HG03378 (cell line): ENCODE results near the gene RPL26.

Experiments
- ATAC-seq: cut with Tn5 transposase; IDR thresholded peaks from one replicate; pipeline ENCODE4 v1.9.1; 2021; ENCODE audit warnings: mild to moderate bottlenecking, moderate library complexity; ENCODE audit not compliant: unreplicated experiment

The RPL26 gene

DNA sequence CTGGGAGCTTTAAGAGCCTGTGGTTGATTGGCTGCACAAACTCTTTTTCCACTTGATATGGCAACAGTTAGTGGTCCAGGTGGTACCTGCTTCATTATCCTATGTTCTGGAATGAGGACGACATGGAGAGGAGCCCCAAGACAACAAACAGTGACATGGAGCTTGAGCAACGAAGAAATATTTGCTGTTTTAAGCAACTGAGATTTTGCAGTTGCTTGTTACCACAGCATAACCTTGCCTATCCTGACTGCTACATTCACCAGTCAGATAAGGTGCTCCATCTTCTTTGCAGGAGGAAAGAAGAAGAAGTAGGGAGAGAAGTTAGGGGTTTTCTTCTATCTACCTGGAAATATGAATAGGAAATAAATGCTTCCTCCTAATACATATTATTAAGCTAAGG lies 50.9 kb downstream of the RPL26 start:
- no peak for ATAC-seq
